ENCODE measurements around the gene BCL7B.

DNA sequence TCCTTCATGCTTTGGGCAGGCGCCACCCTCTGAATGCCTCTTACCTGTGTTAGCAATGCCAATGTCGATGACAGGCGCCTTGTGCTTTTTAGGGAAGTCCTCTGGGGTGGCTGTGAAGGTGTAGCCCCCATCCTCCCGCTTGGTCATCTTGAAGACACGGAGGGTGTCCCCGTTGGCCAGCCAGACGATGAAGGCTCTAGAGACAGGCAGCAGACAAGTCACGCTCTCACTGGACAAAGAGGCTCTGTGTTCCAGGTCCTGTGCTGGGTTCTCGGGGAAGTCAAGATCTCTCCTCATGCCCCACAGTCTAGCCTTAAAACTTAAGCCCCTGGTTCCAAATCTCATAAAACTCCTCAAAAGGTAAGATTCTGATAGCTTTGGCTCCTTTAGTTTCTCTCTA is 15.8 kb upstream of the BCL7B start:
- TF ChIP-seq, protein P1, sequence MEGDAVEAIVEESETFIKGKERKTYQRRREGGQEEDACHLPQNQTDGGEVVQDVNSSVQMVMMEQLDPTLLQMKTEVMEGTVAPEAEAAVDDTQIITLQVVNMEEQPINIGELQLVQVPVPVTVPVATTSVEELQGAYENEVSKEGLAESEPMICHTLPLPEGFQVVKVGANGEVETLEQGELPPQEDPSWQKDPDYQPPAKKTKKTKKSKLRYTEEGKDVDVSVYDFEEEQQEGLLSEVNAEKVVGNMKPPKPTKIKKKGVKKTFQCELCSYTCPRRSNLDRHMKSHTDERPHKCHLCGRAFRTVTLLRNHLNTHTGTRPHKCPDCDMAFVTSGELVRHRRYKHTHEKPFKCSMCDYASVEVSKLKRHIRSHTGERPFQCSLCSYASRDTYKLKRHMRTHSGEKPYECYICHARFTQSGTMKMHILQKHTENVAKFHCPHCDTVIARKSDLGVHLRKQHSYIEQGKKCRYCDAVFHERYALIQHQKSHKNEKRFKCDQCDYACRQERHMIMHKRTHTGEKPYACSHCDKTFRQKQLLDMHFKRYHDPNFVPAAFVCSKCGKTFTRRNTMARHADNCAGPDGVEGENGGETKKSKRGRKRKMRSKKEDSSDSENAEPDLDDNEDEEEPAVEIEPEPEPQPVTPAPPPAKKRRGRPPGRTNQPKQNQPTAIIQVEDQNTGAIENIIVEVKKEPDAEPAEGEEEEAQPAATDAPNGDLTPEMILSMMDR (IDR thresholded peaks at IDR 0.05), result no peak
- TF ChIP-seq EP300 (IDR thresholded peaks at IDR 0.05), result no peak
- TF ChIP-seq POLR2AphosphoS5 (IDR thresholded peaks at IDR 0.05), result no peak
- TF ChIP-seq POLR2A (IDR thresholded peaks at IDR 0.05), result no peak

All from sigmoid colon (tissue), 4 donors.